Measurements from ENCODE around the gene NUCKS1. TPM values are rescaled to one million over a fixed set of nuclear protein-coding genes. Genes with fewer than 3 reads are reported as not detected.

Gene NUCKS1
- total and polyA plus RNA-seq, 2 of the 13 experiments (the other 11 are each of a cell fraction or from before 2014, with no cell fraction given): 35.5 to 117 TPM

GRCh38 chr1:205701420-205701819, 48.6 kb downstream of the NUCKS1 start:
- Histone ChIP-seq H3K4me3 (replicated peaks in 1 of 3; ENCODE audit: insufficient read depth in 1 of 3, low read depth in 2 of 3, low read length in 3 of 3) (no peak overlapping the region), H3K79me2 (ENCODE audit: insufficient read depth, low read length) (no peaks in the 10 kb centered on the region), H3K4me2 (ENCODE audit: low read depth, low read length) (no peak overlapping the region), H4K20me1 (ENCODE audit: insufficient read depth, low read length) (no peaks in the 10 kb centered on the region), H3K27ac (ENCODE audit: extremely low read length, insufficient read depth, low read length) (no peak overlapping the region), H2AFZ (ENCODE audit: low read length) (no peak overlapping the region), H3K9me3 (ENCODE audit: low read length) (no peaks in the 10 kb centered on the region), H3K4me1 (ENCODE audit: insufficient read depth, low read length) (peaks cover 60% of the 10 kb centered on the region), H3K9ac (ENCODE audit: insufficient read depth, low read depth, low read length) (no peak overlapping the region), H3K36me3 (replicated peaks in 1 of 2; ENCODE audit: control insufficient read depth in 1 of 2, insufficient read depth in 2 of 2, low read length in 2 of 2) (no peaks in the 10 kb centered on the region), H3K27me3 (ENCODE audit: control insufficient read depth in 1 of 2, insufficient read depth in 2 of 2, low read length in 2 of 2) (no peaks in the 10 kb centered on the region)
- 97% methylated on average over 2 of the region's 2 CpGs for WGBS (ENCODE audit: low lambda C conversion rate)
- POLR2A ChIA-PET: no interaction called here
- ATAC-seq: no peak
- no peak for FAIRE-seq
- intact Hi-C loops (cut with micrococcal nuclease; ENCODE audit: unreplicated experiment): no loop called here
- CTCF ChIA-PET (ENCODE audit: low intra/inter-chr PET ratio, low total read pairs): no interaction called here
- no peak for DNase-seq (ENCODE audit: low spot score)
- BruUV-seq (replicated peaks): no TSS peak
- in situ Hi-C loops (cut with HindIII; ENCODE audit: extremely low pct_ligation_motif_present, low pct_unique_long_range_greater_than_20kb): loop anchor here (5.0 kb wide), 1 partner anchor 34 kb away; no protein-coding TSS in a partner anchor
- no peak for TF ChIP-seq ZNF770 (CRISPR knock-in tag; IDR thresholded peaks at IDR 0.05)
- no peak for TF ChIP-seq SSRP1 (CRISPR knock-in tag; IDR thresholded peaks at IDR 0.05)
- TF ChIP-seq HMGXB3 (CRISPR knock-in tag; IDR thresholded peaks at IDR 0.05; ENCODE audit: borderline replicate concordance): no peak
- TF ChIP-seq ZNF18 (CRISPR knock-in tag; IDR thresholded peaks at IDR 0.05; ENCODE audit: insufficient replicate concordance): no peak
- no peak for TF ChIP-seq GLI4 (CRISPR knock-in tag; IDR thresholded peaks at IDR 0.05; ENCODE audit: borderline replicate concordance)
- TF ChIP-seq TRIM22 (IDR thresholded peaks at IDR 0.05): no peak
- TF ChIP-seq ZNF253 (CRISPR knock-in tag; IDR thresholded peaks at IDR 0.05; ENCODE audit: borderline replicate concordance): no peak
- no peak for TF ChIP-seq MTA3 (CRISPR knock-in tag; IDR thresholded peaks at IDR 0.05)
- TF ChIP-seq TBX2 (CRISPR knock-in tag; IDR thresholded peaks at IDR 0.05; ENCODE audit: borderline replicate concordance): no peak
- TF ChIP-seq ZNF256 (CRISPR knock-in tag; conservative IDR thresholded peaks at IDR 0.05): no peak
- no peak for TF ChIP-seq BORCS8-MEF2B (CRISPR knock-in tag; IDR thresholded peaks at IDR 0.05)
- TF ChIP-seq HIVEP1 (CRISPR knock-in tag; IDR thresholded peaks at IDR 0.05): no peak
- TF ChIP-seq KDM6A (CRISPR knock-in tag; IDR thresholded peaks at IDR 0.05; ENCODE audit: low read depth): no peak
- TF ChIP-seq ZNF446 (CRISPR knock-in tag; IDR thresholded peaks at IDR 0.05): no peak
- TF ChIP-seq HOXA7 (CRISPR knock-in tag; IDR thresholded peaks at IDR 0.05): no peak
- TF ChIP-seq MIER3 (CRISPR knock-in tag; IDR thresholded peaks at IDR 0.05; ENCODE audit: borderline replicate concordance): no peak

Data from HepG2 (cell line).